GM19372 (cell line): ENCODE results near the gene TMEM203.

Experiments
- ATAC-seq: cut with Tn5 transposase; IDR thresholded peaks from one replicate; pipeline ENCODE4 v1.9.1; 2021; ENCODE audit warnings: mild to moderate bottlenecking, low read depth, moderate library complexity; ENCODE audit not compliant: unreplicated experiment

TMEM203 gene

GRCh38 chr9:137167747-137168572 lies 37.5 kb downstream of the TMEM203 start:
- ATAC-seq, result no peak

DNA sequence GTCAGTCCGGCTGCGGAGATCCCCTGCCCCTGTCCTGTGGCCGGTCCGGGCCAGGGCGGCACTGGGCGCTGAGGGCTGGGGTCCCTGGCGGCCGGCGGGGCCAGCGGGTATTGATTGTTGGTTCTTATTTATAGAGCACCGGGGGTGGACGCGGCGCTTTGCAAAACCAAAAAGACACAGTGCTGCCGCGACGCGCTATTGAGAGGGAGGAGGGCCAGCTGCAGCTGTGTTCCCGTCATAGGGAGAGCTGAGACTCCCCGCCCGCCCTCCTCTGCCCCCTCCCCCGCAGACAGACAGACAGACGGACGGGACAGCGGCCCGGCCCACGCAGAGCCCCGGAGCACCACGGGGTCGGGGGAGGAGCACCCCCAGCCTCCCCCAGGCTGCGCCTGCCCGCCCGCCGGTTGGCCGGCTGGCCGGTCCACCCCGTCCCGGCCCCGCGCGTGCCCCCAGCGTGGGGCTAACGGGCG lies 38.1 kb downstream of the TMEM203 start:
- ATAC-seq, result no peak

- no peak for ATAC-seq
Measured at GRCh38 chr9:137166380-137167229, 38.8 kb downstream of the TMEM203 start.

GRCh38 chr9:137165250-137165836 lies 40.1 kb downstream of the TMEM203 start:
- ATAC-seq, result no peak

- ATAC-seq, result no peak
Measured at GRCh38 chr9:137164370-137165249, 40.8 kb downstream of the TMEM203 start.

GRCh38 chr9:137163805-137164204 lies 41.6 kb downstream of the TMEM203 start:
- no peak for ATAC-seq

DNA sequence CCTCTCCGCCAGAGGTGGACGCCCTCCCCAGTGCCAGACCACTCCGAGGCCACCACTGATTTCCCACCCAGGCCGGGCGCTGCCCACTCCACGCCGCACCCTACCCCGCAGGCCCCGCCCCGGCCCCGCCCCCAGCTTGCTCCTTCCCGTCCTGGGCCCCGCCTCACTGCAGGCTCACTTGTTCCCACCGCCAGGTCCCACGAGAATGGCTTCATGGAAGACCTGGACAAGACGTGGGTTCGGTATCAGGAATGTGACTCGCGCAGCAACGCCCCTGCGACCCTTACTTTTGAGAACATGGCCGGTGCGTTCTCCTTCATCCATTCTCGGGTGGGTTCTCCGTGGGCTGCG lies 42.1 kb downstream of the TMEM203 start:
- no peak for ATAC-seq

GRCh38 chr9:137162505-137163364 lies 42.7 kb downstream of the TMEM203 start:
- ATAC-seq, result no peak

DNA sequence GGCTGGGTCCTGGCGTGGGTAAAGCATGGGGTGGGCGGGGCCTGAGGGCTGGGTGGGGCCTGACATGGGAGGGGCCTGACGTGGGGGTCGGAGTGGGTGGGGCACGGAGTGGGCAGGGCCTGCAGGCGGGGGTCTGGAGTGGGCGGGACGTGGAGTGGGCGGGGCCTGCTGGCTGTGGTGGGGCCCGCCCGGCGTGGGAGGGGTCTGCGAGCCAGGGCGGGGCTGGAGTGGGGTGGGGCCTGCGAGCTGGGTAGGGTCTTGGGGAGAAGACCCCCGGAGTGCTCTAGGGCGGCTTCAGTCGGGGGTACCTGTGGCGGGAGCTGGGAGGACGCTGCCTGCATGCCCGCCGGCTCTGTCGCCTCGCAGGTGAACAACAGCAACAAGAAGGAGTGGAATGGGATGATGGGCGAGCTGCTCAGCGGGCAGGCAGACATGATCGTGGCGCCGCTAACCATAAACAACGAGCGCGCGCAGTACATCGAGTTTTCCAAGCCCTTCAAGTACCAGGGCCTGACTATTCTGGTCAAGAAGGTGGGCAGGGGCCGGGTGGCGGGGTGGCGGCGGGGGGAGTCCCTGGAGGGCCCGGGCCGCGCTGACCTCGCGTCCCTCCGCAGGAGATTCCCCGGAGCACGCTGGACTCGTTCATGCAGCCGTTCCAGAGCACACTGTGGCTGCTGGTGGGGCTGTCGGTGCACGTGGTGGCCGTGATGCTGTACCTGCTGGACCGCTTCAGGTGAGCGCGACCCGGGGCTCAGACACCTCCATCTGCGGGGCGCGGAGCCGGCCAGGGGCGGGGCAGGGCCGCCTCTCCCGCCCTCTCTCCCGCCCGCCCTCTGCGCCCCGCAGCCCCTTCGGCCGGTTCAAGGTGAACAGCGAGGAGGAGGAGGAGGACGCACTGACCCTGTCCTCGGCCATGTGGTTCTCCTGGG lies 43.6 kb downstream of the TMEM203 start:
- no peak for ATAC-seq

DNA sequence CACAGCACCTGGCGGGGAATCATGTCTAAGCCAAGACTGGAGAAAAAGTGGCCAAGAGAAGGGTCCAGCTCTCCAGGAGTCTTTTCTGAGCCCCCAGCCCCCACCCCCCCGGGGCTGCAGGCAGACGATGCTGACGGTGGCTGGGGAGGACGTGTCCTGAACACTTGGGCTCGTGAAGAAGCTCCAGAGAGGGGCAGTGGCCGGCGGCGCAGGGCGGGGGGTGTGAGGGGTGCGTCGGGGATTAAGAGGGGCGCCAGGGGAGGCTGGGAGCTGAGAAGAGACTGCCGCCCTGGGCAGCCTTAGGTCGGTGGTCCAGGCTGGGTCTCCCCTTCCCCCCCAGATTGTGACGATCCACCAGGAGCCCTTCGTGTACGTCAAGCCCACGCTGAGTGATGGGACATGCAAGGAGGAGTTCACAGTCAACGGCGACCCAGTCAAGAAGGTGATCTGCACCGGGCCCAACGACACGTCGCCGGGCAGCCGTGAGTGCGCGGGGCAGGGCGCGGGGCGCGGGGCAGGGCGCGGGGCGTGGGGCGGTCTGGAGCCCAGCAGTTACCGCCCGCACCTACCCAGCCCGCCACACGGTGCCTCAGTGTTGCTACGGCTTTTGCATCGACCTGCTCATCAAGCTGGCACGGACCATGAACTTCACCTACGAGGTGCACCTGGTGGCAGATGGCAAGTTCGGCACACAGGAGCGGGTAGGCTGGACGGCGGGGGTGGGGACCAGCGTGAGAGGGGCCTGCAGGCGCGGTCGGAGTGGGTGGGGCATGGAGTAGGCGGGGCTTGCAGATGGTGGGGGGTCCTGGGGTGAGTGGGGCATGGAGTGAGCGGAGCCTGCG lies 44.5 kb downstream of the TMEM203 start:
- no peak for ATAC-seq

- ATAC-seq, result no peak
Measured at GRCh38 chr9:137160054-137160425, 45.4 kb downstream of the TMEM203 start.

- no peak for ATAC-seq
Measured at GRCh38 chr9:137159105-137160053, 46.1 kb downstream of the TMEM203 start.

GRCh38 chr9:137158625-137159024 lies 46.8 kb downstream of the TMEM203 start:
- ATAC-seq, result no peak

GRCh38 chr9:137157618-137158415 lies 47.6 kb downstream of the TMEM203 start:
- ATAC-seq, result no peak

DNA sequence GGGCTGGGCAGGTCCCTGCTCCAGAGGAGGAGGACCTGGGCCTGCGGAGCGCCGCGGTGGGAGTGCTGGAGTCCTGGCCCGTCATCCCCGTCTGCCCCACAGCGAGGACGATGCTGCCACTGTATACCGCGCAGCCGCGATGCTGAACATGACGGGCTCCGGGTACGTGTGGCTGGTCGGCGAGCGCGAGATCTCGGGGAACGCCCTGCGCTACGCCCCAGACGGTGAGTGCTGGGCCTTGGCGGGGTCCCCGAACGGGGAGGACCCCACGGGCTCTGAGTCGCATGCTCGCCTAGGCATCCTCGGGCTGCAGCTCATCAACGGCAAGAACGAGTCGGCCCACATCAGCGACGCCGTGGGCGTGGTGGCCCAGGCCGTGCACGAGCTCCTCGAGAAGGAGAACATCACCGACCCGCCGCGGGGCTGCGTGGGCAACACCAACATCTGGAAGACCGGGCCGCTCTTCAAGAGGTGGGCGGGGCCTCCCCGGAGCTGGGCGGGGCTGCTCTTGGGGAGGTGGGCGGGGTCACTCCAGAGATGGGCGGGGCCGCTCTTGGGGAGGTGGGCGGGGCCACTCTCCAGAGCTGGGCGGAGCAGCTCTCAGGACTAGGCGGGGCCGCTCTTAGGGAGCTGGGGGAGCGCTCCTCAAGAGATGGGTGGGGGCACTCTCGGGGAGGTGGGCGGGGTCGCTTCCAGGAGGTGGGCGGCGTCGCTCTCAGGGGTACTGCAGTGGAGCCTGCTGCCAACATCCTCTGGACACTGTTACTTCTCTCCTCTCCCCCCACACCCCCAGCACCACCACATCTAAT lies 48.7 kb downstream of the TMEM203 start:
- ATAC-seq, result no peak
